Mesendoderm (in vitro differentiated cells): ENCODE results near the gene STX4.
A peak's percentile ranks its signal among the peaks of the same experiment; 100 is the strongest.

Experiments
- DNase-seq: peaks from one replicate; pipeline ENCODE4 v3.0.0; 2013
- H2AK5ac ChIP-seq: 2 replicates; pipeline ENCODE4 v1.6.1; 2013; ENCODE audit warnings: low read length, inconsistent platforms
- H2BK120ac ChIP-seq: 2 replicates; pipeline ENCODE4 v1.6.1; 2013; ENCODE audit warnings: low read depth, mild to moderate bottlenecking, low read length, moderate library complexity, mixed read lengths
- H2BK15ac ChIP-seq: replicated peaks from 2 replicates; pipeline ENCODE4 v1.6.1; 2013; ENCODE audit warnings: low read depth, mild to moderate bottlenecking, moderate library complexity
- H2BK5ac ChIP-seq: 2 replicates; pipeline ENCODE4 v1.6.1; 2013; ENCODE audit warnings: low read length, inconsistent platforms
- H3K18ac ChIP-seq: 2 replicates; pipeline ENCODE4 v1.6.1; 2013; ENCODE audit warnings: mild to moderate bottlenecking, low read length, mixed read lengths
- H3K23ac ChIP-seq: one replicate; pipeline ENCODE4 v1.6.1; 2013; ENCODE audit warnings: low read length
- H3K27ac ChIP-seq: 2 replicates; pipeline ENCODE4 v1.5.1; 2013; ENCODE audit warnings: low read depth, mild to moderate bottlenecking, inconsistent platforms, low read length, moderate library complexity
- H3K27me3 ChIP-seq: 2 replicates; pipeline ENCODE4 v1.6.1; 2013; ENCODE audit warnings: low read length, control low read depth, mild to moderate bottlenecking, inconsistent platforms; ENCODE audit not compliant: insufficient read depth, poor library complexity
- H3K36me3 ChIP-seq: 2 replicates; pipeline ENCODE4 v1.6.1; 2013; ENCODE audit warnings: low read length, inconsistent platforms; ENCODE audit not compliant: control insufficient read depth, insufficient read depth
- H3K4ac ChIP-seq: one replicate; pipeline ENCODE4 v1.6.1; 2013; ENCODE audit warnings: low read depth, mild to moderate bottlenecking, low read length, moderate library complexity
- H3K4me1 ChIP-seq: 2 replicates; pipeline ENCODE4 v1.6.1; 2013; ENCODE audit warnings: low read depth, low read length, inconsistent platforms; ENCODE audit not compliant: control insufficient read depth
- H3K4me2 ChIP-seq: 2 replicates; pipeline ENCODE4 v1.6.1; 2013; ENCODE audit warnings: low read length
- H3K4me3 ChIP-seq: 2 replicates; pipeline ENCODE4 v1.5.1; 2013; ENCODE audit warnings: mild to moderate bottlenecking, low read length
- H3K56ac ChIP-seq: one replicate; pipeline ENCODE4 v1.6.1; 2013; ENCODE audit warnings: low read length
- H3K79me1 ChIP-seq: 2 replicates; pipeline ENCODE4 v1.6.1; 2013; ENCODE audit warnings: low read length, inconsistent platforms
- H3K79me2 ChIP-seq: 2 replicates; pipeline ENCODE4 v1.6.1; 2013; ENCODE audit warnings: mild to moderate bottlenecking, low read length; ENCODE audit not compliant: control insufficient read depth, insufficient read depth
- H3K9ac ChIP-seq: 2 replicates; pipeline ENCODE4 v1.6.1; 2013; ENCODE audit warnings: low read length, inconsistent platforms
- H4K5ac ChIP-seq: one replicate; pipeline ENCODE4 v1.6.1; 2013; ENCODE audit warnings: low read length
- H4K8ac ChIP-seq: one replicate; pipeline ENCODE4 v1.6.1; 2013; ENCODE audit warnings: low read depth, mild to moderate bottlenecking, control low read depth, low read length, moderate library complexity
- WGBS: extraction: QIAGEN DNeasy Blood & Tissue Kit; methylation state at CpG from one replicate; pipeline ENCODE4 v1.1.7; 2013; ENCODE audit warnings: low lambda C conversion rate, missing lambda C conversion rate; ENCODE audit not compliant: insufficient coverage; ENCODE audit errors: extremely low coverage; 5-methylcytosine and 5-hydroxymethylcytosine counted together

The STX4 gene

GRCh38 chr16:31083556-31083955, 50.2 kb downstream of the STX4 start:
- Histone ChIP-seq H3K36me3 (no peaks in the 10 kb centered on the region), H2AK5ac (no peak overlapping the region), H3K27ac (no peak overlapping the region), H3K4ac (no peak overlapping the region), H3K4me3 (no peak overlapping the region), H3K18ac (no peak overlapping the region), H3K79me1 (peaks cover 2% of the 10 kb centered on the region), H3K4me2 (no peak overlapping the region), H3K27me3 (no peaks in the 10 kb centered on the region), H3K23ac (no peak overlapping the region), H4K5ac (no peak overlapping the region), H2BK5ac (no peak overlapping the region), H3K56ac (no peak overlapping the region), H2BK120ac (no peak overlapping the region), H3K4me1 (no peaks in the 10 kb centered on the region), H3K79me2 (no peaks in the 10 kb centered on the region), H4K8ac (no peak overlapping the region), H2BK15ac (no peak overlapping the region), H3K9ac (no peak overlapping the region)
- DNase-seq, result peak; percentile 33
- no CpG with 5 or more reads among the region's 5 CpGs for WGBS

GRCh38 chr16:31083981-31084380, 50.6 kb downstream of the STX4 start:
- no peaks in the 10 kb centered on the region for H3K27me3 ChIP-seq
- no peak overlapping the region for H3K56ac ChIP-seq
- WGBS, result no CpG with 5 or more reads among the region's 13 CpGs
- no peak overlapping the region for H3K27ac ChIP-seq
- H4K5ac ChIP-seq, result no peak overlapping the region
- H3K4me3 ChIP-seq, result no peak overlapping the region
- no peaks in the 10 kb centered on the region for H3K36me3 ChIP-seq
- no peak overlapping the region for H4K8ac ChIP-seq
- no peak for DNase-seq
- H3K9ac ChIP-seq, result no peak overlapping the region
- no peak overlapping the region for H2BK120ac ChIP-seq
- H3K79me2 ChIP-seq, result no peaks in the 10 kb centered on the region
- no peak overlapping the region for H3K4me2 ChIP-seq
- H2AK5ac ChIP-seq, result no peak overlapping the region
- H3K23ac ChIP-seq, result no peak overlapping the region
- no peak overlapping the region for H3K4ac ChIP-seq
- H3K4me1 ChIP-seq, result no peaks in the 10 kb centered on the region
- no peak overlapping the region for H3K18ac ChIP-seq
- no peak overlapping the region for H2BK15ac ChIP-seq
- no peak overlapping the region for H2BK5ac ChIP-seq
- H3K79me1 ChIP-seq, result peaks cover 2% of the 10 kb centered on the region

GRCh38 chr16:31084584-31085302, 51.4 kb downstream of the STX4 start:
- H4K5ac ChIP-seq, result no peak overlapping the region
- no CpG with 5 or more reads among the region's 16 CpGs for WGBS

GRCh38 chr16:31085411-31085810, 52.1 kb downstream of the STX4 start:
- H3K79me1 ChIP-seq, result peaks cover 2% of the 10 kb centered on the region
- no peak overlapping the region for H3K4ac ChIP-seq
- H4K8ac ChIP-seq, result no peak overlapping the region
- H3K9ac ChIP-seq, result no peak overlapping the region
- WGBS, result no CpG with 5 or more reads among the region's 8 CpGs
- H2BK15ac ChIP-seq, result no peak overlapping the region
- no peaks in the 10 kb centered on the region for H3K27me3 ChIP-seq
- H2AK5ac ChIP-seq, result no peak overlapping the region
- no peak overlapping the region for H3K56ac ChIP-seq
- DNase-seq, result no peak
- H3K4me1 ChIP-seq, result no peaks in the 10 kb centered on the region
- no peak overlapping the region for H3K4me2 ChIP-seq
- H3K23ac ChIP-seq, result no peak overlapping the region
- H3K4me3 ChIP-seq, result no peak overlapping the region
- no peaks in the 10 kb centered on the region for H3K79me2 ChIP-seq
- no peak overlapping the region for H3K18ac ChIP-seq
- H3K36me3 ChIP-seq, result no peaks in the 10 kb centered on the region
- no peak overlapping the region for H4K5ac ChIP-seq
- H2BK120ac ChIP-seq, result no peak overlapping the region
- H2BK5ac ChIP-seq, result no peak overlapping the region
- H3K27ac ChIP-seq, result no peak overlapping the region

More at GRCh38 chr16:31084584-31085302, 51.4 kb downstream of the STX4 start:
- no peaks in the 10 kb centered on the region for H3K79me2 ChIP-seq
- no peak overlapping the region for H2BK120ac ChIP-seq
- peaks cover 2% of the 10 kb centered on the region for H3K79me1 ChIP-seq
- no peak overlapping the region for H3K4me3 ChIP-seq
- H3K9ac ChIP-seq, result no peak overlapping the region
- H2BK5ac ChIP-seq, result no peak overlapping the region
- no peaks in the 10 kb centered on the region for H3K4me1 ChIP-seq
- H3K23ac ChIP-seq, result no peak overlapping the region
- no peaks in the 10 kb centered on the region for H3K36me3 ChIP-seq
- H3K4me2 ChIP-seq, result no peak overlapping the region
- no peak overlapping the region for H3K56ac ChIP-seq
- no peak overlapping the region for H2BK15ac ChIP-seq
- H3K18ac ChIP-seq, result no peak overlapping the region
- no peak overlapping the region for H3K27ac ChIP-seq
- no peak overlapping the region for H2AK5ac ChIP-seq
- no peak overlapping the region for H3K4ac ChIP-seq
- DNase-seq, result no peak
- no peaks in the 10 kb centered on the region for H3K27me3 ChIP-seq
- H4K8ac ChIP-seq, result no peak overlapping the region

GRCh38 chr16:31085873-31086628, 52.7 kb downstream of the STX4 start:
- no peak overlapping the region for H3K4me2 ChIP-seq
- H3K4me1 ChIP-seq, result no peaks in the 10 kb centered on the region
- no peak overlapping the region for H4K8ac ChIP-seq
- H3K9ac ChIP-seq, result no peak overlapping the region
- H3K23ac ChIP-seq, result no peak overlapping the region
- no peak for DNase-seq
- no peak overlapping the region for H2BK120ac ChIP-seq
- no peak overlapping the region for H3K4me3 ChIP-seq
- peaks cover 6% of the 10 kb centered on the region for H3K36me3 ChIP-seq
- H3K79me1 ChIP-seq, result no peaks in the 10 kb centered on the region
- no peak overlapping the region for H3K4ac ChIP-seq
- no peak overlapping the region for H2AK5ac ChIP-seq
- no peak overlapping the region for H3K56ac ChIP-seq
- no peaks in the 10 kb centered on the region for H3K79me2 ChIP-seq
- H2BK15ac ChIP-seq, result no peak overlapping the region
- no peak overlapping the region for H2BK5ac ChIP-seq
- H3K27me3 ChIP-seq, result no peaks in the 10 kb centered on the region
- no CpG with 5 or more reads among the region's 18 CpGs for WGBS
- no peak overlapping the region for H3K27ac ChIP-seq
- H3K18ac ChIP-seq, result no peak overlapping the region
- no peak overlapping the region for H4K5ac ChIP-seq
